Measurements from ENCODE around the gene MPEG1.

Gene MPEG1, protein sequence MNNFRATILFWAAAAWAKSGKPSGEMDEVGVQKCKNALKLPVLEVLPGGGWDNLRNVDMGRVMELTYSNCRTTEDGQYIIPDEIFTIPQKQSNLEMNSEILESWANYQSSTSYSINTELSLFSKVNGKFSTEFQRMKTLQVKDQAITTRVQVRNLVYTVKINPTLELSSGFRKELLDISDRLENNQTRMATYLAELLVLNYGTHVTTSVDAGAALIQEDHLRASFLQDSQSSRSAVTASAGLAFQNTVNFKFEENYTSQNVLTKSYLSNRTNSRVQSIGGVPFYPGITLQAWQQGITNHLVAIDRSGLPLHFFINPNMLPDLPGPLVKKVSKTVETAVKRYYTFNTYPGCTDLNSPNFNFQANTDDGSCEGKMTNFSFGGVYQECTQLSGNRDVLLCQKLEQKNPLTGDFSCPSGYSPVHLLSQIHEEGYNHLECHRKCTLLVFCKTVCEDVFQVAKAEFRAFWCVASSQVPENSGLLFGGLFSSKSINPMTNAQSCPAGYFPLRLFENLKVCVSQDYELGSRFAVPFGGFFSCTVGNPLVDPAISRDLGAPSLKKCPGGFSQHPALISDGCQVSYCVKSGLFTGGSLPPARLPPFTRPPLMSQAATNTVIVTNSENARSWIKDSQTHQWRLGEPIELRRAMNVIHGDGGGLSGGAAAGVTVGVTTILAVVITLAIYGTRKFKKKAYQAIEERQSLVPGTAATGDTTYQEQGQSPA

GRCh38 chr11:59212744-59213631 is at the start of gene MPEG1:
MPEG1 (minus strand) TSS chr11:59212927; CDS start chr11:59212865, 62 bp downstream.
- DNase-seq = no peak

DNA sequence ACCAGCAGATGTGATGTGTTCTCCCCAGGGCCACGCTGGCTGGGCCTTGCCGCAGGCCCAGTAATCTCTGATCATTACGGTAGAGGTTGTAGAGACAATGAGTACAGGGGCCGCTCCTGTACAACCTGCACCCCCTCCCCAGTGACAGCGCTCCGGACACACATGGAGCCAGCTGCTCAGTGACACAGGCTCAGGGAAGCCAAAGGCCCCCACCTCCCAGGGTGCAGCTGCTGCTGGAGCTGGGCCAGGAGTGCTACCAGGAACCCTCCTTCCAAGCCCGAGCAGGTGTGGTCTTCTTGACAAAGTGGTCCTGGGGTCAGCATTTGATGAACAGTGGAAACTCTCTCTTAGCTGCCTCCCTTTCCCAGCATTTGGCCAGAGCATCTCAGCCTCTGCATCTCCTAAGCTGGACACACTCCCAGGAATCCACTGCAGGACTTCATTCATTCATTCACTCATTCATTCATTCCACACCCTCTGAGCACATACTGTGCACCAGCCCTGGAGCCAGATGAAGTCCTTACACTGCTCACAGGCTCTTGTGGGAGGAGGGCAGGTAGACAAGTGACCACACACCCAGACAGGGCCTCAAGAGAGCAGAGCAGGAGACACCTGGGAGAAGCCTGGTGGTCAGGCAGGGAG is 49.6 kb upstream of the MPEG1 start:
- DNase-seq = no peak

DNA sequence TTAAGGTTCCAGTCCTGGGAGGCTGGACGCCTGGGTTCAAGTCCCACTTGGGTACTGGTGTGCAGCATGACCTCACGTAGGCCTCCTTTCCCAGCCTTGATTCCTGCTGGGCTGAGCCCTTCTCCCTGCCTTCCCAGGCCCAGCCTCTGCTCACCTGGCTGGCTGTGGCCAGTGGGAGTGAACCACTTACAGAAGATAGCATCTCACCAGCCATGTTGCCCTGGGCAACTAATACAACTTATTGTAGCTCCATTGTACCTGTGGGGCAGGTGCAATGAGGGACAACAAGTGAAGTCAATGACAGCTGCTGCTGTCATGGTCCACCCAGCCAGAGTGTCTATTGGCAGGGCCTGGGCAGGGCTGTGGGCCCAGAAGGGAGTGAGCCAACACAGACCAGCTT is 48.4 kb upstream of the MPEG1 start:
- DNase-seq = peak; percentile 13 to 15

GRCh38 chr11:59259867-59260475 is 47.2 kb upstream of the MPEG1 start:
- no peak for DNase-seq

GRCh38 chr11:59259047-59259446 is 46.3 kb upstream of the MPEG1 start:
- no peak for DNase-seq

- no peak for DNase-seq
Observed at GRCh38 chr11:59255281-59255680, 42.6 kb upstream of the MPEG1 start.

- no peak for DNase-seq
Observed at GRCh38 chr11:59254286-59254685, 41.6 kb upstream of the MPEG1 start.

DNA sequence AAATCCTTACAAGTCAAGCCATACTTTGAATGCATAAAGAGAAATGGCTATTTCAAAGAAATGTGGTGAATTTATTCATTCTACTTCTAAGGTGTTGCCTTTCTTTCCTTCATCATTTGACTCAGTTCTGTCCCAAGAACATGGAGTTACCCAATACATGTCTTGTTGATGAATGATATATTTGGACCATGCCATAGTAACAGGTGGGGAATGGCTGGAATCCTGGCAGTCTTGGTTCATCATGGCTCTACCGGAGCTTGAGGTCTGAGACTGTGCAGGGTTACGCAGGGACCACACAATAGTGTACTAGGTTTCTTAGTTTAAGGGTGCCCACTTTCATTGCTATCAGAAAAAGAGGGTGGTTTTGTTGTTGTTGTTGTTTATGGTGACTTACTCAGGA is 40.3 kb upstream of the MPEG1 start:
- DNase-seq = no peak

GRCh38 chr11:59249535-59249934 is 36.8 kb upstream of the MPEG1 start:
- DNase-seq = no peak

GRCh38 chr11:59247531-59248227 is 35.0 kb upstream of the MPEG1 start:
- no peak for DNase-seq

DNA sequence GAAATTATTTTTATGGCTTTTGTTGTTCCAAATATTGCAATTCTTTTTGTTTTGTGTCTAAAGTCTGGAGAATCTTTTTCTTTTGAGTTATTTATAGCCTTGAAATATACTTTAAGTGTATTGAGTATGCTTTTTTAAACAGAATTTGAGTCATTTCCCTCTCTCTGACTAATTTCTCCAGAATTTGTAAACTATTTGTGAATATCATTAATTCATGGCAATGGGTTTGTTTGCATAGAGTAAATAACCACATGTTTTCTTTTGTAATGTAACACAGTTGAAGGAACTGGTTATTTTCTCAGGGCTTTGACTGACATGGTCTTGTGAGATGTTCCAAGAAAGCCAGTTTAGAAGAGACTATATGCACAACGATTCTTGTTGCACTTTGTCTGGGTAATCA is 30.9 kb upstream of the MPEG1 start:
- no peak for DNase-seq

DNA sequence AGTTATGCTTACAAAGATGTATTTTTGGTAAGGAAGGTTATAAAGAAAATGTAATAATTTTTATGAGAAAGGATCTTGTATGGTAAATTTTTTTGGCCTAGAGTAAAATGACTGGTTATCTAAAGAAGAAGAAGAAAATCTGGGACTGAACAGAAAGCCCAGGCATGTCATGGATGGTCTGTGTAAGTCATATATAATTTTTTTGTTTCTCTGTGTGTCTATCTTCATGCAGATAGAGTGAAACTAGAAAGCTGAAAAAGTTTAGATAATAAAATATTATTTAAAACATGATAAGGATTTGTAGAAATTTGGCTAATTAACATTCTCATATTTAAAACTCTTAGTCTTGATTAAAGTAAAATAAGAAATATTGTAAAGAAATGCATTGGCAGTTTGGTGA is 27.6 kb upstream of the MPEG1 start:
- no peak for DNase-seq

DNA sequence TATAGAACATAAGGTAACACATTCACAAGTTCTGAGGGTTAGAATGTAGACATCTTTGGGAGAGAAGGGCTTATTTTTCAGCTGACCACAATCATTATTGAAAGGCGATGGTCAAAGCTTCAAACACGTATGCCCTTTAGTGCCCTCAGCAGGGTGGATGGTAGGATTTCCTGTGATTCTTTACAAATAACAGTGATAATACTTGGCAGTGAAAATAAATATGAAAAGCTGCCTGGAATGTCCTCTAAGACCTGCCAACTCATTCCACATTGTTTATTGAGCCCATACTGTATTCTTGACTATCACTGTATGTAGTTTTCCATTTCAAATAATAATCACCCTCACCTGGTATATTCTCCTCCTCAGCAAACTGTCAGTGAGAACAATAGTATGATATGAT is 13.7 kb upstream of the MPEG1 start:
- no peak for DNase-seq

GRCh38 chr11:59225017-59225416 is 12.3 kb upstream of the MPEG1 start:
- no peak for DNase-seq

GRCh38 chr11:59224351-59224928 is 11.7 kb upstream of the MPEG1 start:
- no peak for DNase-seq

GRCh38 chr11:59223611-59224010 is 10.9 kb upstream of the MPEG1 start:
- no peak for DNase-seq

- DNase-seq = no peak
Observed at GRCh38 chr11:59223177-59223576, 10.4 kb upstream of the MPEG1 start.

DNA sequence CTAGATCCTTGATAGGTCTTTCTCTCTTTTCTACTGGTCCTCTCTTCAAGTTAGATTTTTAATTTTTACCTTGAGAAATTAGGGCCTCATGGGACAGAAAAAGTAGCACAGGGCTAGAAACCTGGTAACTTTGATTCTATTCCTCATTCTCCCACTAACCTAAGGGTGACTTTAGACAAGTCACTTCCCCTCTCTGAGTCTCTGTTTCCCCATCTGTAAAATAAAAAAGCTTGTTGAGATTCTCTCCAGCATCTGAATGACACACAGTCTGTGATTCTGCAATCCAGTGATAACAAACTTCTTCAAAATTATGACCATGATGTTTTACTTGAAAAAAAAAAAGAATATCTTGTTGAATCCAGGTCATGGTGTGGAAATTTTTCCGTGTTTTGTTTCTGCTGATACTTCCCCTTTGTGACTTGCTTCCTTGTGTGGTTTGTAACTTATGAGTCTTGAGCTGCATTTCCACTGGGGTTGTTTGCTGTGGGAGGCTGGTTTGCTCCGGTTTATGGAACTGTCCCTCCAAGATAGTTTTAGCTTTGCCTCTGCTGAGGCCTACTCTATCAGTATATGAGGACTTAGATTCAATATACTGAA is 9.8 kb upstream of the MPEG1 start:
- no peak for DNase-seq

DNA sequence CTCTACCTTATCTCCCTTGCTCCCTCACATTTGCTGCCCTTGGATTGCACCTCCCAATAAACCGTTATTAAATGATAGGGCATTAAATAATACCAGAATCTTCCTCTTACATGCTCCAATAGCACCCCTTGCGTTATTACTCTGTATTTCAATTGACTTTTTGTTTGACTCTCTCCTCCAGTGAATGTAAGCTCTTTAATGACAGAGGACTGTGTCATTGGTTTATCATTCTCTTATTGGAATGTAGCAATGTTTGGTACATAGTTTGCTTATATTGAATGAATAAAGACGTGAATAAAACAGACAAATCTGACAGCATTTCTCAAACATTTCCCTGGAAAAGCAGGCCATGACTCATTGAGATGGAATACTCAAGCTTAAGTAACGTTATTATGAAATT is 8.7 kb upstream of the MPEG1 start:
- no peak for DNase-seq

DNA sequence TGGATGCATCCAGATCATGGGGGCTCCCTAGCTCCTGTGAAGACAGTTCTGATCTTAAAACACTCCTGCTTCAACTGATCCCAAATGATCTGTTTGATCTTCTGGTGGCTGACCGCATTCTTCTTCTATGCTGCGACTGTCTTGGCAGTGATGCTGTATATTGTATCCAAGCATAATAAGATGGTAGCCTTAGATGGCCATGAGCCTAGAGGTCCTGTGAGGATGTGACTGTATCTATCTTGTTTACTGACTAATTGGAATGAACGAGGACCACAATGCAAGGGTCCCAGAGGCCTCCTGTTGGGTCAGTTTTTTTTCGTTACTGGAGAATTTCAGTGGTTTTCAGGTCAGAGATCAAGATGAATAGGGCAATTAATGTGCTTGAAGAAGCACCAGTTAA is 7.1 kb upstream of the MPEG1 start:
- DNase-seq = no peak

DNA sequence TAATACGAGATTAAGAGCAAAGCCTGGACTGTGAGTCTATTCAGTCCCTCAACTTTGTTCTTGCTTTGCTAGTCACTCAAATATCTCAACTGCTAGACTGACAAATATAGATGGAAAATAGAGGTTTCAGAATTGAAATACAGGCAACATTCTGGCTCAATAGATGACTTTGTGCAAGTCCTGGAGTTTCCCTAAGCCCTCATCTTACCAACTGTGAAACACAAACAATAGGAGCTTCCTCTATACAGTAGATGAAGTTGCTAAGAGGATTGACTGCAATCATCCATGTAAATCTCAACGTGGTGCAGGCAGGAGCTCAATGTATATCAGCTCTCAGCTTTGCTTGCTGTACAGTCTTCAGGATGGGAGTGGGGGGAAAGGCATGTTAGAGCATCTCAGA is 6.2 kb upstream of the MPEG1 start:
- DNase-seq = no peak
